GM23338 (cell line): ENCODE results near the gene PIGU. TPM values are rescaled to one million over a fixed set of nuclear protein-coding genes. Genes with fewer than 3 reads are reported as not detected.

Experiments
- ATAC-seq: fragments of 200-7000 bp; cut with Tn5 transposase; 3 replicates; pipeline ENCODE4 v1.9.1; 2020
- DNase-seq: peaks from one replicate; pipeline ENCODE4 v3.0.0-alpha.2; 2015; ENCODE audit warnings: low spot score
- H2AFZ ChIP-seq: fragments of 200-600 bp; sonication (generic); 2 replicates; pipeline ENCODE4 v1.8.0; 2016; ENCODE audit warnings: antibody characterized with exemption, mild to moderate bottlenecking, moderate library complexity
- H3F3A ChIP-seq: fragments of 200-600 bp; sonication (generic); replicated peaks from 2 replicates; pipeline ENCODE4 v1.8.0; 2017; ENCODE audit warnings: antibody characterized with exemption, mixed run types, low read depth
- H3K27ac ChIP-seq: fragments of 200-600 bp; sonication (generic); 2 replicates; pipeline ENCODE4 v1.6.1; 2016; ENCODE audit warnings: low read depth
- H3K27me3 ChIP-seq: fragments of 200-600 bp; sonication (generic); 2 replicates; pipeline ENCODE4 v1.8.0; 2016; ENCODE audit warnings: mild to moderate bottlenecking, mixed run types, moderate library complexity; ENCODE audit not compliant: insufficient read depth
- H3K36me3 ChIP-seq: fragments of 200-600 bp; sonication (generic); 2 replicates; pipeline ENCODE4 v1.8.0; 2016; ENCODE audit warnings: mild to moderate bottlenecking; ENCODE audit not compliant: insufficient read depth
- H3K4me1 ChIP-seq: fragments of 200-600 bp; sonication (generic); 2 replicates; pipeline ENCODE4 v1.8.0; 2016; ENCODE audit warnings: mild to moderate bottlenecking, moderate library complexity; ENCODE audit not compliant: insufficient read depth
- H3K4me2 ChIP-seq: fragments of 200-600 bp; sonication (generic); 2 replicates; pipeline ENCODE4 v1.7.1; 2017; ENCODE audit warnings: mixed run types
- H3K4me3 ChIP-seq: fragments of 200-600 bp; sonication (generic); 2 replicates; pipeline ENCODE4 v1.6.1; 2016; ENCODE audit warnings: mixed run types
- H3K79me2 ChIP-seq: fragments of 200-600 bp; sonication (generic); replicated peaks from 2 replicates; pipeline ENCODE4 v1.8.0; 2017; ENCODE audit warnings: mild to moderate bottlenecking; ENCODE audit not compliant: insufficient read depth
- H3K9me2 ChIP-seq: fragments of 200-600 bp; sonication (generic); 2 replicates; pipeline ENCODE4 v1.8.0; 2017; ENCODE audit not compliant: insufficient read depth
- H4K20me1 ChIP-seq: fragments of 200-600 bp; sonication (generic); replicated peaks from 2 replicates; pipeline ENCODE4 v1.8.0; 2017; ENCODE audit warnings: mild to moderate bottlenecking; ENCODE audit not compliant: insufficient read depth
- H3K27ac Mint-ChIP-seq: 2 replicates; pipeline ENCODE4 v1.8.0; 2020; ENCODE audit warnings: inconsistent platforms, mild to moderate bottlenecking, moderate library complexity, mixed read lengths
- H3K27me3 Mint-ChIP-seq: 3 replicates; pipeline ENCODE4 v1.8.0; 2022; ENCODE audit warnings: low read depth, mild to moderate bottlenecking, moderate library complexity, mixed read lengths, inconsistent platforms; ENCODE audit not compliant: insufficient read depth, poor library complexity
- H3K36me3 Mint-ChIP-seq: 3 replicates; pipeline ENCODE4 v1.8.0; 2021; ENCODE audit warnings: low read depth, mild to moderate bottlenecking, inconsistent platforms, moderate library complexity, mixed read lengths
- H3K4me1 Mint-ChIP-seq: 3 replicates; pipeline ENCODE4 v1.8.0; 2020; ENCODE audit warnings: mild to moderate bottlenecking, inconsistent platforms, mixed read lengths
- H3K4me3 Mint-ChIP-seq: 3 replicates; pipeline ENCODE4 v1.8.0; 2021; ENCODE audit warnings: moderate library complexity, mild to moderate bottlenecking, inconsistent platforms, mixed read lengths
- H3K9me3 Mint-ChIP-seq: 3 replicates; pipeline ENCODE4 v1.8.0; 2020; ENCODE audit warnings: moderate library complexity, mild to moderate bottlenecking, inconsistent platforms, mixed read lengths
- CREB1 ChIP-seq: fragments of 250-450 bp; sonication (Bioruptor Pico); IDR thresholded peaks from 2 replicates; pipeline ENCODE4 v1.5.0; 2020; ENCODE audit warnings: low read depth, mild to moderate bottlenecking, moderate library complexity
- CTCF ChIP-seq, 2 experiments: fragments of 200-600 bp in 1 of 2; sonication (generic) in 1 of 2; conservative IDR thresholded peaks; 2 replicates each; pipeline versions ENCODE4 v1.5.1 to v1.6.1; 2016 to 2017; ENCODE audit warnings: antibody characterized with exemption in 2 of 2, low read depth in 2 of 2, mild to moderate bottlenecking in 2 of 2, moderate library complexity in 1 of 2
- ETS1 ChIP-seq: IDR thresholded peaks from 2 replicates; pipeline ENCODE4 v1.6.1; 2016; ENCODE audit warnings: antibody characterized with exemption
- EZH2 ChIP-seq: fragments of 200-600 bp; sonication (generic); IDR thresholded peaks from one replicate; pipeline ENCODE4 v1.8.0; 2017; ENCODE audit warnings: antibody characterized with exemption, mild to moderate bottlenecking, low read depth; ENCODE audit not compliant: unreplicated experiment
- EZH2phosphoT487 ChIP-seq: fragments of 200-600 bp; sonication (generic); IDR thresholded peaks from one replicate; pipeline ENCODE4 v1.8.1; 2018; ENCODE audit warnings: antibody characterized with exemption; ENCODE audit not compliant: unreplicated experiment
- JUNB ChIP-seq: IDR thresholded peaks from one replicate; pipeline ENCODE4 v1.6.1; 2016; ENCODE audit warnings: antibody characterized with exemption; ENCODE audit not compliant: unreplicated experiment
- NANOG ChIP-seq: IDR thresholded peaks from 2 replicates; pipeline ENCODE4 v1.6.1; 2016; ENCODE audit warnings: antibody characterized with exemption, borderline replicate concordance
- POLR2AphosphoS5 ChIP-seq: IDR thresholded peaks from 2 replicates; pipeline ENCODE4 v1.6.1; 2016; ENCODE audit warnings: antibody characterized with exemption, low read depth
- STAT1 ChIP-seq: IDR thresholded peaks from one replicate; pipeline ENCODE4 v1.6.1; 2016; ENCODE audit warnings: antibody characterized with exemption; ENCODE audit not compliant: unreplicated experiment
- ZNF114 ChIP-seq: fragments of 250-450 bp; sonication (Bioruptor Pico); IDR thresholded peaks from 2 replicates; pipeline ENCODE4 v1.5.0; 2020; ENCODE audit warnings: mild to moderate bottlenecking, moderate library complexity
- ZNF331 ChIP-seq: fragments of 250-450 bp; sonication (Bioruptor Pico); IDR thresholded peaks from 2 replicates; pipeline ENCODE4 v1.5.0; 2020; ENCODE audit warnings: low read depth, mild to moderate bottlenecking, moderate library complexity
- polyA plus RNA-seq: library from polyadenylated mRNA; unstranded; fragments of >200 nt; fragmentation: Nextera tagmentation; extraction: Ambion mirVana; gene quantifications from 2 replicates; pipeline ENCODE4 v1.2.1, GENCODE V29; 2016
- total RNA-seq: library from RNA; depleted of rRNA; stranded (reverse); fragments of >200 nt; shearing (Covaris generic); gene quantifications from 2 replicates; pipeline ENCODE4 v1.2.3, GENCODE V29; 2014
- TF ChIP-seq, protein P1 (sequence below): fragments of 250-450 bp; sonication (Bioruptor Pico); IDR thresholded peaks from 2 replicates; pipeline ENCODE4 v1.5.0; 2020; ENCODE audit warnings: mild to moderate bottlenecking, moderate library complexity
- TF ChIP-seq, protein P2 (sequence below): IDR thresholded peaks from one replicate; pipeline ENCODE4 v1.6.1; 2018; ENCODE audit warnings: antibody characterized with exemption; ENCODE audit not compliant: unreplicated experiment

PIGU gene
- total and polyA plus RNA-seq, 2 experiments from 2014 or later: 24.3 to 28.9 TPM

DNA sequence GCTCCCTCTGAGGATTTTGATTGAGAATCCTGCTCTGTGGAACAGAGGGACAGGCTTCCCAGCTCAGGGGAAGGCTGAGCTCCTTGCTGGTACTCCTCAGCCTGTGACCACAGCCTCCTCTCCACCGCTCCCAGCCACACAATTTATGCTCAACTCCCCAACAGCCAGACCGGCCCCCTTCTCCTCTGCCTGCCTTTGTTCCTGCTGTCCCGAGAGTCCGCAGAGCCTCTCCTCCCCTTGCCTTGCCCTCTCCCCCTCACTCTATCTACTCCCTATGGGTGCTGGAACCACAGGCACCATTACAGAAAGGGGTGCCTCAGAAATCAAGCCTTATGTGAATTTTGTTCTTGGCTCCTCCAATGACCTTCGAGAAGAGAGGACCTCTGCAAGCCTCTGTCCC lies 102.5 kb downstream of the PIGU start:
- no peaks in the 10 kb centered on the region for H4K20me1 ChIP-seq

More for the DNA sequence above, 102.5 kb downstream of the PIGU start:
- no peaks in the 10 kb centered on the region for H3K27me3 Mint-ChIP-seq
- DNase-seq (no peak), ATAC-seq (no peak)
- Histone ChIP-seq H3K4me2 (no peak overlapping the region), H3K79me2 (no peaks in the 10 kb centered on the region), H3F3A (no peaks in the 10 kb centered on the region), H3K9me2 (no peaks in the 10 kb centered on the region), H3K4me1 (peaks cover 6% of the 10 kb centered on the region; the same call in 1 of the 2 replicates), H3K27ac (no peak overlapping the region), H2AFZ (no peak overlapping the region), H3K4me3 (no peak overlapping the region), H3K36me3 (no peaks in the 10 kb centered on the region), H3K27me3 (no peaks in the 10 kb centered on the region)
- peaks cover 9% of the 10 kb centered on the region; the same call in 2 of the 3 replicates for H3K36me3 Mint-ChIP-seq
- peaks cover 11% of the 10 kb centered on the region; the same call in 2 of the 3 replicates for H3K4me1 Mint-ChIP-seq
- TF ChIP-seq, protein P1, sequence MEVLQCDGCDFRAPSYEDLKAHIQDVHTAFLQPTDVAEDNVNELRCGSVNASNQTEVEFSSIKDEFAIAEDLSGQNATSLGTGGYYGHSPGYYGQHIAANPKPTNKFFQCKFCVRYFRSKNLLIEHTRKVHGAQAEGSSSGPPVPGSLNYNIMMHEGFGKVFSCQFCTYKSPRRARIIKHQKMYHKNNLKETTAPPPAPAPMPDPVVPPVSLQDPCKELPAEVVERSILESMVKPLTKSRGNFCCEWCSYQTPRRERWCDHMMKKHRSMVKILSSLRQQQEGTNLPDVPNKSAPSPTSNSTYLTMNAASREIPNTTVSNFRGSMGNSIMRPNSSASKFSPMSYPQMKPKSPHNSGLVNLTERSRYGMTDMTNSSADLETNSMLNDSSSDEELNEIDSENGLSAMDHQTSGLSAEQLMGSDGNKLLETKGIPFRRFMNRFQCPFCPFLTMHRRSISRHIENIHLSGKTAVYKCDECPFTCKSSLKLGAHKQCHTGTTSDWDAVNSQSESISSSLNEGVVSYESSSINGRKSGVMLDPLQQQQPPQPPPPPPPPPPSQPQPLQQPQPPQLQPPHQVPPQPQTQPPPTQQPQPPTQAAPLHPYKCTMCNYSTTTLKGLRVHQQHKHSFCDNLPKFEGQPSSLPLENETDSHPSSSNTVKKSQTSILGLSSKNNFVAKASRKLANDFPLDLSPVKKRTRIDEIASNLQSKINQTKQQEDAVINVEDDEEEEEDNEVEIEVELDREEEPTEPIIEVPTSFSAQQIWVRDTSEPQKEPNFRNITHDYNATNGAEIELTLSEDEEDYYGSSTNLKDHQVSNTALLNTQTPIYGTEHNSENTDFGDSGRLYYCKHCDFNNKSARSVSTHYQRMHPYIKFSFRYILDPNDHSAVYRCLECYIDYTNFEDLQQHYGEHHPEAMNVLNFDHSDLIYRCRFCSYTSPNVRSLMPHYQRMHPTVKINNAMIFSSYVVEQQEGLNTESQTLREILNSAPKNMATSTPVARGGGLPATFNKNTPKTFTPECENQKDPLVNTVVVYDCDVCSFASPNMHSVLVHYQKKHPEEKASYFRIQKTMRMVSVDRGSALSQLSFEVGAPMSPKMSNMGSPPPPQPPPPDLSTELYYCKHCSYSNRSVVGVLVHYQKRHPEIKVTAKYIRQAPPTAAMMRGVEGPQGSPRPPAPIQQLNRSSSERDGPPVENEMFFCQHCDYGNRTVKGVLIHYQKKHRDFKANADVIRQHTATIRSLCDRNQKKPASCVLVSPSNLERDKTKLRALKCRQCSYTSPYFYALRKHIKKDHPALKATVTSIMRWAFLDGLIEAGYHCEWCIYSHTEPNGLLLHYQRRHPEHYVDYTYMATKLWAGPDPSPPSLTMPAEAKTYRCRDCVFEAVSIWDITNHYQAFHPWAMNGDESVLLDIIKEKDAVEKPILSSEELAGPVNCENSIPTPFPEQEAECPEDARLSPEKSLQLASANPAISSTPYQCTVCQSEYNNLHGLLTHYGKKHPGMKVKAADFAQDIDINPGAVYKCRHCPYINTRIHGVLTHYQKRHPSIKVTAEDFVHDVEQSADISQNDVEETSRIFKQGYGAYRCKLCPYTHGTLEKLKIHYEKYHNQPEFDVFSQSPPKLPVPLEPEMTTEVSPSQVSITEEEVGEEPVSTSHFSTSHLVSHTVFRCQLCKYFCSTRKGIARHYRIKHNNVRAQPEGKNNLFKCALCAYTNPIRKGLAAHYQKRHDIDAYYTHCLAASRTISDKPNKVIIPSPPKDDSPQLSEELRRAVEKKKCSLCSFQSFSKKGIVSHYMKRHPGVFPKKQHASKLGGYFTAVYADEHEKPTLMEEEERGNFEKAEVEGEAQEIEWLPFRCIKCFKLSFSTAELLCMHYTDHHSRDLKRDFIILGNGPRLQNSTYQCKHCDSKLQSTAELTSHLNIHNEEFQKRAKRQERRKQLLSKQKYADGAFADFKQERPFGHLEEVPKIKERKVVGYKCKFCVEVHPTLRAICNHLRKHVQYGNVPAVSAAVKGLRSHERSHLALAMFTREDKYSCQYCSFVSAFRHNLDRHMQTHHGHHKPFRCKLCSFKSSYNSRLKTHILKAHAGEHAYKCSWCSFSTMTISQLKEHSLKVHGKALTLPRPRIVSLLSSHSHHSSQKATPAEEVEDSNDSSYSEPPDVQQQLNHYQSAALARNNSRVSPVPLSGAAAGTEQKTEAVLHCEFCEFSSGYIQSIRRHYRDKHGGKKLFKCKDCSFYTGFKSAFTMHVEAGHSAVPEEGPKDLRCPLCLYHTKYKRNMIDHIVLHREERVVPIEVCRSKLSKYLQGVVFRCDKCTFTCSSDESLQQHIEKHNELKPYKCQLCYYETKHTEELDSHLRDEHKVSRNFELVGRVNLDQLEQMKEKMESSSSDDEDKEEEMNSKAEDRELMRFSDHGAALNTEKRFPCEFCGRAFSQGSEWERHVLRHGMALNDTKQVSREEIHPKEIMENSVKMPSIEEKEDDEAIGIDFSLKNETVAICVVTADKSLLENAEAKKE: no peak
- TF ChIP-seq JUNB (no peak), CREB1 (CRISPR knock-in tag) (no peak), NANOG (no peak), CTCF (conservative IDR thresholded peaks at IDR 0.05; ENCODE audit: low read depth in 2 of 2) (no peak), ZNF331 (no peak), EZH2 (no peak), ZNF114 (CRISPR knock-in tag) (no peak), STAT1 (no peak), POLR2AphosphoS5 (no peak), ETS1 (no peak), EZH2phosphoT487 (no peak)
- TF ChIP-seq, protein P2, sequence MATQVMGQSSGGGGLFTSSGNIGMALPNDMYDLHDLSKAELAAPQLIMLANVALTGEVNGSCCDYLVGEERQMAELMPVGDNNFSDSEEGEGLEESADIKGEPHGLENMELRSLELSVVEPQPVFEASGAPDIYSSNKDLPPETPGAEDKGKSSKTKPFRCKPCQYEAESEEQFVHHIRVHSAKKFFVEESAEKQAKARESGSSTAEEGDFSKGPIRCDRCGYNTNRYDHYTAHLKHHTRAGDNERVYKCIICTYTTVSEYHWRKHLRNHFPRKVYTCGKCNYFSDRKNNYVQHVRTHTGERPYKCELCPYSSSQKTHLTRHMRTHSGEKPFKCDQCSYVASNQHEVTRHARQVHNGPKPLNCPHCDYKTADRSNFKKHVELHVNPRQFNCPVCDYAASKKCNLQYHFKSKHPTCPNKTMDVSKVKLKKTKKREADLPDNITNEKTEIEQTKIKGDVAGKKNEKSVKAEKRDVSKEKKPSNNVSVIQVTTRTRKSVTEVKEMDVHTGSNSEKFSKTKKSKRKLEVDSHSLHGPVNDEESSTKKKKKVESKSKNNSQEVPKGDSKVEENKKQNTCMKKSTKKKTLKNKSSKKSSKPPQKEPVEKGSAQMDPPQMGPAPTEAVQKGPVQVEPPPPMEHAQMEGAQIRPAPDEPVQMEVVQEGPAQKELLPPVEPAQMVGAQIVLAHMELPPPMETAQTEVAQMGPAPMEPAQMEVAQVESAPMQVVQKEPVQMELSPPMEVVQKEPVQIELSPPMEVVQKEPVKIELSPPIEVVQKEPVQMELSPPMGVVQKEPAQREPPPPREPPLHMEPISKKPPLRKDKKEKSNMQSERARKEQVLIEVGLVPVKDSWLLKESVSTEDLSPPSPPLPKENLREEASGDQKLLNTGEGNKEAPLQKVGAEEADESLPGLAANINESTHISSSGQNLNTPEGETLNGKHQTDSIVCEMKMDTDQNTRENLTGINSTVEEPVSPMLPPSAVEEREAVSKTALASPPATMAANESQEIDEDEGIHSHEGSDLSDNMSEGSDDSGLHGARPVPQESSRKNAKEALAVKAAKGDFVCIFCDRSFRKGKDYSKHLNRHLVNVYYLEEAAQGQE: no peak
- H3K27ac Mint-ChIP-seq: no peak overlapping the region
- no peak overlapping the region for H3K4me3 Mint-ChIP-seq
- no peaks in the 10 kb centered on the region for H3K9me3 Mint-ChIP-seq
